Caco-2 (cell line): ENCODE data around the gene CPVL. TPM values are rescaled to one million over a fixed set of nuclear protein-coding genes. Genes with fewer than 3 reads are reported as not detected.

Experiments used
- BruUV-seq: library from RNA; stranded (reverse); fragments of 400-500 nt; replicated peaks from 2 replicates; lab custom pipeline; 2021; lab: Mats Ljungman, UMichigan
- CTCF ChIA-PET: fragments of 300-600 bp; sonication (Branson Sonifier 250); formaldehyde crosslinking; loops from one replicate; lab custom pipeline; 2022; ENCODE audit warnings: antibody characterized with exemption; lab: Charles Lee
- POLR2A ChIA-PET: fragments of 300-600 bp; sonication (Branson Sonifier 250); formaldehyde crosslinking; loops from one replicate; lab custom pipeline; 2022; ENCODE audit warnings: antibody characterized with exemption; lab: Charles Lee
- DNase-seq, 2 experiments: peaks; one replicate each; pipeline versions ENCODE4 v3.0.0 to v3.0.0-alpha.2; 2020 to 2022
- H3K27me3 ChIP-seq: replicated peaks from 2 replicates; pipeline ENCODE4 v1.6.0; 2011; ENCODE audit warnings: low read length; ENCODE audit not compliant: control insufficient read depth, insufficient read depth
- H3K36me3 ChIP-seq: 2 replicates; pipeline ENCODE4 v1.5.1; 2011; ENCODE audit warnings: low read length; ENCODE audit not compliant: control insufficient read depth, insufficient read depth
- H3K4me1 ChIP-seq: fragments of 250-450 bp; sonication (Bioruptor Pico); 2 replicates; pipeline ENCODE4 v1.5.1; 2020; ENCODE audit warnings: mild to moderate bottlenecking
- H3K4me3 ChIP-seq: 2 replicates; pipeline ENCODE4 v1.5.1; 2011; ENCODE audit warnings: low read depth, mild to moderate bottlenecking, control low read depth, low read length
- H3K9me3 ChIP-seq: fragments of 250-450 bp; sonication (Bioruptor Pico); 2 replicates; pipeline ENCODE4 v1.5.1; 2020; ENCODE audit warnings: mild to moderate bottlenecking, moderate library complexity
- H3K27ac Mint-ChIP-seq: one replicate; pipeline ENCODE4 v1.8.0; 2022; ENCODE audit warnings: mixed read lengths; ENCODE audit not compliant: unreplicated experiment
- H3K27me3 Mint-ChIP-seq: one replicate; pipeline ENCODE4 v1.8.0; 2022; ENCODE audit warnings: mixed read lengths; ENCODE audit not compliant: insufficient read depth, unreplicated experiment
- H3K36me3 Mint-ChIP-seq: one replicate; pipeline ENCODE4 v1.8.0; 2022; ENCODE audit warnings: mild to moderate bottlenecking, mixed read lengths; ENCODE audit not compliant: insufficient read depth, unreplicated experiment
- H3K4me1 Mint-ChIP-seq: one replicate; pipeline ENCODE4 v1.8.0; 2022; ENCODE audit warnings: low read depth, mixed read lengths; ENCODE audit not compliant: unreplicated experiment
- H3K4me3 Mint-ChIP-seq: one replicate; pipeline ENCODE4 v1.8.0; 2022; ENCODE audit warnings: mild to moderate bottlenecking, moderate library complexity, mixed read lengths; ENCODE audit not compliant: unreplicated experiment
- H3K9me3 Mint-ChIP-seq: one replicate; pipeline ENCODE4 v1.8.0; 2022; ENCODE audit warnings: mixed read lengths; ENCODE audit not compliant: unreplicated experiment
- CTCF ChIP-seq, 2 experiments: fragments of 200-600 bp in 1 of 2; IDR thresholded peaks; 1 replicate in 1 of 2; 2 replicates in 1 of 2; pipeline versions ENCODE4 v1.5.1 to v1.8.0; 2011 to 2022; ENCODE audit warnings: antibody characterized with exemption in 1 of 2, control low read depth in 1 of 2, inconsistent platforms in 1 of 2, low read depth in 1 of 2, low read length in 1 of 2, mild to moderate bottlenecking in 1 of 2, moderate library complexity in 1 of 2; ENCODE audit not compliant: insufficient read depth in 1 of 2, severe bottlenecking in 1 of 2, unreplicated experiment in 1 of 2
- intact Hi-C: fragments of 100-400 bp; cut with micrococcal nuclease; formaldehyde crosslinking; loops from one replicate; pipeline ENCODE4 v1.10.0; 2022; ENCODE audit not compliant: unreplicated experiment
- total RNA-seq: library from RNA; stranded (reverse); gene quantifications from 2 replicates; pipeline ENCODE4 v1.2.3, GENCODE V29; 2022

Gene CPVL
- total RNA-seq, 1 experiment from 2014 or later, result 109 TPM

- no peak overlapping the region for H3K4me3 ChIP-seq
- no TSS peak for BruUV-seq
- Mint-ChIP-seq H3K4me3 (no peak overlapping the region), H3K27ac (no peak overlapping the region), H3K27me3 (no peaks in the 10 kb centered on the region), H3K4me1 (peaks cover 14% of the 10 kb centered on the region), H3K9me3 (no peaks in the 10 kb centered on the region), H3K36me3 (no peaks in the 10 kb centered on the region)
- peaks cover 11% of the 10 kb centered on the region for H3K4me1 ChIP-seq
- TF ChIP-seq CTCF (IDR thresholded peaks at IDR 0.05; ENCODE audit: insufficient read depth in 1 of 2, low read depth in 1 of 2, low read length in 1 of 2, severe bottlenecking in 1 of 2, unreplicated experiment in 1 of 2), result no peak
- no peaks in the 10 kb centered on the region for H3K36me3 ChIP-seq
- no peaks in the 10 kb centered on the region for H3K9me3 ChIP-seq
- H3K27me3 ChIP-seq, result no peaks in the 10 kb centered on the region
- intact Hi-C loops, result no loop called here
- ChIA-PET POLR2A (no interaction called here), CTCF (no interaction called here)
- no peak for DNase-seq
Observed at GRCh38 chr7:28986765-28987110, 159.6 kb downstream of the CPVL start.

DNA sequence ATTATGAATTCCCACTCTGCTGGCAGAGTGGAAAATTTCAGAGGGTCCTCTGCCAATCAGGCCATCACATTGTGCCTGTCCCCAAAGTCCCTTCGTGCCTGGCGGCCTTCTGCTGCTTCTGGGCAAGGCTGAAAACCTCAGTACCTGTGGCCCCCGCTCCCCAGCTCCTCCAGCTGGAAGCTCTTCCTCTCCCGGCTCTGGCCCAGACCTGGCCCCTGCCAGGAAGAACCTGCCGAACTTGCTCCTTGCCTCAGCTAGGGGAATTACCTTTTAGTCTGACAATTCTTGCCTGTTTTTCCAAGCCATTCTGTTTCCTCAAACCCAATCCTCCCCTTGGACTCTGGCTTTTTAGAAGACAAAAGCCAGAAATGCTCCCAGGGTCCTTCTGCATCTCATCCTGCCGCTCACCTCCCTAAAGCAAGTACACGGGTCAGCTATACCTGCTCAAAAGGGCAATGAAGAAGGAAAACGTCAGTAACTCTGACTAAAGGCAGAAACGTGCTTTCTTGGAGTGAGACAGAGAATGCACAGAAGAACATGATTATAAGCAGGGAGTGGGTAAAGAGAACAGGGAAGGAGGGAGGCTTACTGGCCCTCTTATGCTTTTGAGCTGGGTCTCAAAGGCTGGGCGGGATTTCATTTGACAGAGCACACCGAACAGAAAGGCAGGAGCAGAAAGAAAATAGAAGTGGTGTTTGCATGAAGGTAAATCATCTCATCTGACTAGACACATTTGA lies 160.1 kb downstream of the CPVL start:
- Mint-ChIP-seq H3K9me3 (no peaks in the 10 kb centered on the region), H3K27ac (no peak overlapping the region), H3K4me1 (peaks cover 16% of the 10 kb centered on the region), H3K27me3 (no peaks in the 10 kb centered on the region), H3K36me3 (no peaks in the 10 kb centered on the region), H3K4me3 (no peak overlapping the region)
- H3K27me3 ChIP-seq, result no peaks in the 10 kb centered on the region
- H3K4me3 ChIP-seq, result no peak overlapping the region
- DNase-seq, result no peak
- ChIA-PET POLR2A (no interaction called here), CTCF (no interaction called here)
- no peak for TF ChIP-seq CTCF (IDR thresholded peaks at IDR 0.05; ENCODE audit: insufficient read depth in 1 of 2, low read depth in 1 of 2, low read length in 1 of 2, severe bottlenecking in 1 of 2, unreplicated experiment in 1 of 2)
- H3K4me1 ChIP-seq, result peaks cover 11% of the 10 kb centered on the region
- no peaks in the 10 kb centered on the region for H3K9me3 ChIP-seq
- no peaks in the 10 kb centered on the region for H3K36me3 ChIP-seq
- intact Hi-C loops, result no loop called here
- BruUV-seq, result no TSS peak

DNA sequence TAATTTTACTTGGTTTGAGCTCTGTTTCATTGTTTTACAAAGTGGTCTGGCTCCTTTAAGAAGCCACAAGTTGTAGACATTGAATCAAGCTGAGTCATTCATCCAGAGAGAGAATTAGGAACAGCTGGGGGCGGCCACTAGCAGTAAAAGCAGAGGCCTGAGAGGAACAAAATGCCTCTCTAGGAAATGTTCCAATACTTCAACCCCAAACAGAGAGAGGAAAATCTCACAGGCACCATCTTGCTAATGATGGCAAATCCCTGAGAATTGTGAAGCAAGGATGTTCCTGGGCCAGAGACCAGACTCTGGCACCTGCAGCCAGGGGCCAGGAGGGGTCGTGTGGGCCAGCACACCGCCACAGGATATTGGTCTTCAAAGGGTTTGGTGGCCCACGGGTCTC lies 161.7 kb downstream of the CPVL start:
- H3K9me3 Mint-ChIP-seq, result no peaks in the 10 kb centered on the region
- CTCF ChIA-PET, result no interaction called here
- H3K27ac Mint-ChIP-seq, result no peak overlapping the region
- TF ChIP-seq CTCF (IDR thresholded peaks at IDR 0.05; ENCODE audit: insufficient read depth in 1 of 2, low read depth in 1 of 2, low read length in 1 of 2, severe bottlenecking in 1 of 2, unreplicated experiment in 1 of 2), result no peak
- H3K4me1 Mint-ChIP-seq, result peaks cover 20% of the 10 kb centered on the region
- Histone ChIP-seq H3K4me1 (peaks cover 11% of the 10 kb centered on the region), H3K36me3 (no peaks in the 10 kb centered on the region), H3K9me3 (no peaks in the 10 kb centered on the region), H3K27me3 (no peaks in the 10 kb centered on the region), H3K4me3 (no peak overlapping the region)
- no peak for DNase-seq
- H3K36me3 Mint-ChIP-seq, result no peaks in the 10 kb centered on the region
- H3K4me3 Mint-ChIP-seq, result no peak overlapping the region
- intact Hi-C loops, result no loop called here
- POLR2A ChIA-PET, result no interaction called here
- H3K27me3 Mint-ChIP-seq, result no peaks in the 10 kb centered on the region
- no TSS peak for BruUV-seq
